Kasumi-1 (cell line): ENCODE results near the gene GNAQ.
"Not testable (repeated sequence)": the region's sequence is repeated elsewhere in the genome, so short reads cannot be mapped to it uniquely, and the experiment has no call there.

Source experiments
- DNase-seq, 2 experiments: peaks; one replicate each; lab custom pipeline; 2025; lab: John Stamatoyannopoulos, UW

The GNAQ gene

DNA sequence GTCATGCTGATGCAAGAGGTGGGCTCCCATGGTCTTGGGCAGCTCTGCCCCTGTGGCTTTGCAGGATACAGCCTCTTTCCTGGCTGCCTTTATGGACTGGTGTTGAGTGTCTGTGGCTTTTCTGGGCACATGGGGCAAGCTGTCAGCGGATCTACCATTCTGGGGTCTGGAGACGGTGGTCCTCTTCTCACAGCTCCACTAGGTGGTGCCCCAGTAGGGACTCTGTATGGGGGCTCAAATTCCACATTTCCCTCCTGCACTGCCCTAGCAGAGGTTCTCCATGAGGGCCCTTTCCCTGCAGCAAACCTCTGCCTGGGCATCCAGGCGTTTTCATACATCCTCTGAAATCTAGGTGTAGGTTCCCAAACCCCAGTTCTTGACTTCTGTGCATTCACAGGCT lies 340.9 kb downstream of the GNAQ start:
- DNase-seq = not testable (repeated sequence)

- not testable (repeated sequence) for DNase-seq
Observed at GRCh38 chr9:77690119-77690518, 341.5 kb downstream of the GNAQ start.

GRCh38 chr9:77687737-77688136 lies 343.9 kb downstream of the GNAQ start:
- not testable (repeated sequence) for DNase-seq

GRCh38 chr9:77680581-77680980 lies 351.0 kb downstream of the GNAQ start:
- DNase-seq = no peak

- no peak for DNase-seq
Observed at GRCh38 chr9:77679661-77680368, 351.8 kb downstream of the GNAQ start.

DNA sequence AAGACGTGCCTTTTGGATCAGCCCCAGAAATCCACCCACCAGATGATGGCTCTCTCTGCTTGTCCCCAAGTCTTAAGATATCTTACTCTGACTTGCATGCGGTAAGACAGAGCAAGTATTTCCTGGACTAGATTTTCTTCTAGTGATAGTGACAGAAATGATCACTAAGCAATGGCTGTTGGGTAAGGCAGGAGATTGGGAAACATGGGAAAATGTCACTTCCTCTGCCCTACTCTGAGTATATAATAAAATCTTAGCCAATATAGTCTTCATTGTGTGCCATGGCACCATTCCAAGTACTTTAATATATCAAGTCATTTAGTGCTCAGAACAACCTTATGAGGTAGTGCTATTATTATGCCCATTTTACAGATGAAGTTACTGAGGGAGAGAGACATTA lies 352.5 kb downstream of the GNAQ start:
- no peak for DNase-seq

- no peak for DNase-seq
Observed at GRCh38 chr9:77677957-77678535, 353.6 kb downstream of the GNAQ start.

DNA sequence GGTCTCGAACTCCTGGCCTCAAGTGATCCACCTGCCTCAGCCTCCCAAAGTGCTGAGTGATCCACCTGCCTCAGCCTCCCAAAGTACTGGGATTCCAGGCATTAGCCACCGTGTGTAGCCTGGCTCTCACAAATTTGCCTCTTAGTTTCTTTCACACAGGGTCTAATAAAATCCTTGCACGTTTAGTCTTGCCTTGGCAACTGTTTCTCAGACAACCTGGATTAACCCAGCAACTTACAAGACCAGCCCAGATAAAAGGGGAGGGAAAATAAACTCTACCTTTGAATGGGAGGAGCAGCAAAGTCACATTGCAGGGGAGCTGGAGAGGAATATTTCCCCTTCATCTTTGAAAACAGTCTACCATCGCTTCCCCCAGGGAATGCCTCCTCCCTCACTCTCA lies 354.2 kb downstream of the GNAQ start:
- DNase-seq = no peak

- no peak for DNase-seq
Observed at GRCh38 chr9:77673941-77674791, 357.4 kb downstream of the GNAQ start.

DNA sequence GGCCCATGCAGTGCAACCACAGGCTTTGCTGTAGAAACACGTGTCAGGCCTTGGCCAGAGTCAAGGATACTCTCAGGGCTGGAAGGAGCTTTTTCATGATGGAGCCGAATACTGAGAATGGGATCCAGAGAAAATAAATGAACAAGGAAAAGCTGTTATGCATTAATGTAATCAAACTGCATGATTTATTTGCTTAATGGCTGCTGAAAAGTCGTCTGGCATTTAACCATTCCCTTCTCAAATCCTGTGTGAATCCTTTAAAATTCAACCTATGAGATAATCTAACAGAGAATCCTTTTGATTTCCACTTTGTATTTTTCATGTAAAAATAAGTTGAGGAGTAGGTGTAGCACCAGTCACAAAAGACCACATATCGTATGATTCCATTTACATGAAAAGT lies 359.4 kb downstream of the GNAQ start:
- DNase-seq = no peak

DNA sequence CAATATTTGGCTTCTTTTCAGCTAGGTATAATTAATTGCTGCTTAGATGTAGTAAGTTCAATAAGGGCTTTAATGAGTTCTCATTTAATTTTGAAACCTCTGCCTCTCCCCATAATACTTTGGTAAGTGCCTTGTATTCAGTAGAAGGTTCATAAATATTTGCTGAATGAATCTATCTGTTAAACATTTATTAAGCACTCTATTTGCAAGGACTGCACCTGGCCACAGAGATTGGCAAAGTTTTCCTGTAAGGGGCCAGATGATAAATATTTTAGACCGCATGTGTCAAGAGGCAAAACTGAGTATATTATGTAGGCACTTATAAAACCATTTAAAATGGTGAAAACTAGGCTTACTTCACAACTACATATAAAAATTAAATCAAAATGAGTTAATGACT lies 364.5 kb downstream of the GNAQ start:
- DNase-seq = no peak
